ENCODE results near the gene CYBA. TPM values are rescaled to one million over a fixed set of nuclear protein-coding genes. Genes with fewer than 3 reads are reported as not detected.
A peak's percentile ranks its signal among the peaks of the same experiment; 100 is the strongest.

Gene CYBA
- total RNA-seq, 2 donors from 2014 or later = 188 to 220 TPM

- H3K9ac ChIP-seq (ENCODE audit: extremely low read depth, low read length, poor library complexity, severe bottlenecking) = no peak overlapping the region
Measured at GRCh38 chr16:88698646-88699045, 47.8 kb upstream of the CYBA start.

GRCh38 chr16:88697831-88698615, 47.2 kb upstream of the CYBA start:
- 92% methylated on average over 14 to 37 of the region's 37 CpGs for whole genome bisulfite sequencing, 2 experiments (ENCODE audit: insufficient coverage in 1 of 2, insufficient read length in 1 of 2)
- H3K9me3 ChIP-seq (ENCODE audit: control insufficient read depth, low read length) = no peaks in the 10 kb centered on the region
- no peak overlapping the region for H3K27ac ChIP-seq (ENCODE audit: low read depth, low read length)
- H3K4me1 Mint-ChIP-seq = no peaks in the 10 kb centered on the region
- H3K4me3 Mint-ChIP-seq = no peak overlapping the region
- peak; percentile 76 for DNase-seq
- no peaks in the 10 kb centered on the region for H3K4me1 ChIP-seq (ENCODE audit: control insufficient read depth, insufficient read depth, low read length)
- no peaks in the 10 kb centered on the region for H3K36me3 ChIP-seq (ENCODE audit: control insufficient read depth, insufficient read depth, low read length)
- no peaks in the 10 kb centered on the region for H3K27me3 Mint-ChIP-seq (ENCODE audit: insufficient read depth)
- H3K9ac ChIP-seq (ENCODE audit: extremely low read depth, low read length, poor library complexity, severe bottlenecking) = no peak overlapping the region
- no peak overlapping the region for H3K27ac Mint-ChIP-seq
- no peaks in the 10 kb centered on the region for H3K9me3 Mint-ChIP-seq
- H3K27me3 ChIP-seq (ENCODE audit: control insufficient read depth, insufficient read depth, low read length, poor library complexity, severe bottlenecking) = no peaks in the 10 kb centered on the region
- H3K4me3 ChIP-seq (ENCODE audit: low read length) = no peak overlapping the region
- peaks cover 9% of the 10 kb centered on the region for H3K36me3 Mint-ChIP-seq (ENCODE audit: low read depth)
- TF ChIP-seq CTCF (conservative IDR thresholded peaks at IDR 0.05) = peak; percentile 77

More at GRCh38 chr16:88698646-88699045, 47.8 kb upstream of the CYBA start:
- no peak for TF ChIP-seq CTCF (conservative IDR thresholded peaks at IDR 0.05)
- no peaks in the 10 kb centered on the region for H3K9me3 Mint-ChIP-seq
- H3K36me3 Mint-ChIP-seq (ENCODE audit: low read depth) = peaks cover 9% of the 10 kb centered on the region
- Histone ChIP-seq H3K4me3 (ENCODE audit: low read length) (no peak overlapping the region), H3K27ac (ENCODE audit: low read depth, low read length) (no peak overlapping the region), H3K9me3 (ENCODE audit: control insufficient read depth, low read length) (no peaks in the 10 kb centered on the region), H3K4me1 (ENCODE audit: control insufficient read depth, insufficient read depth, low read length) (no peaks in the 10 kb centered on the region), H3K36me3 (ENCODE audit: control insufficient read depth, insufficient read depth, low read length) (no peaks in the 10 kb centered on the region), H3K27me3 (ENCODE audit: control insufficient read depth, insufficient read depth, low read length, poor library complexity, severe bottlenecking) (no peaks in the 10 kb centered on the region)
- WGBS, 2 experiments (ENCODE audit: insufficient coverage in 1 of 2, insufficient read length in 1 of 2) = 94 to 95% methylated on average over 6 to 25 of the region's 25 CpGs
- H3K27ac Mint-ChIP-seq = no peak overlapping the region
- H3K4me1 Mint-ChIP-seq = no peaks in the 10 kb centered on the region
- H3K4me3 Mint-ChIP-seq = no peak overlapping the region
- H3K27me3 Mint-ChIP-seq (ENCODE audit: insufficient read depth) = no peaks in the 10 kb centered on the region
- DNase-seq = no peak

GRCh38 chr16:88697116-88697830, 46.4 kb upstream of the CYBA start:
- no peaks in the 10 kb centered on the region for H3K9me3 Mint-ChIP-seq
- Histone ChIP-seq H3K9me3 (ENCODE audit: control insufficient read depth, low read length) (no peaks in the 10 kb centered on the region), H3K4me1 (ENCODE audit: control insufficient read depth, insufficient read depth, low read length) (no peaks in the 10 kb centered on the region), H3K4me3 (ENCODE audit: low read length) (no peak overlapping the region), H3K9ac (ENCODE audit: extremely low read depth, low read length, poor library complexity, severe bottlenecking) (no peak overlapping the region), H3K27ac (ENCODE audit: low read depth, low read length) (no peak overlapping the region), H3K27me3 (ENCODE audit: control insufficient read depth, insufficient read depth, low read length, poor library complexity, severe bottlenecking) (no peaks in the 10 kb centered on the region), H3K36me3 (ENCODE audit: control insufficient read depth, insufficient read depth, low read length) (no peaks in the 10 kb centered on the region)
- no peak for TF ChIP-seq CTCF (conservative IDR thresholded peaks at IDR 0.05)
- 94 to 96% methylated on average over 38 to 46 of the region's 47 CpGs for WGBS, 2 experiments (ENCODE audit: insufficient coverage in 1 of 2, insufficient read length in 1 of 2)
- H3K4me3 Mint-ChIP-seq = no peak overlapping the region
- no peaks in the 10 kb centered on the region for H3K27me3 Mint-ChIP-seq (ENCODE audit: insufficient read depth)
- no peak for DNase-seq
- no peaks in the 10 kb centered on the region for H3K4me1 Mint-ChIP-seq
- H3K36me3 Mint-ChIP-seq (ENCODE audit: low read depth) = peaks cover 9% of the 10 kb centered on the region
- H3K27ac Mint-ChIP-seq = no peak overlapping the region
